VCaP (cell line): Measurements from ENCODE around the gene WDFY4.

ENCODE experiments used
- H3K27ac ChIP-seq: fragments of 450-650 bp; 2 replicates; pipeline ENCODE4 v1.5.1; 2017
- CTCF ChIP-seq: fragments of 450-650 bp; conservative IDR thresholded peaks from 2 replicates; pipeline ENCODE4 v1.5.1; 2017; ENCODE audit warnings: mild to moderate bottlenecking, moderate library complexity

The WDFY4 gene

GRCh38 chr10:48951707-48952106 is 267.0 kb downstream of the WDFY4 start:
- H3K27ac ChIP-seq = no peak overlapping the region
- no peak for TF ChIP-seq CTCF

GRCh38 chr10:48957361-48958151 is 272.9 kb downstream of the WDFY4 start:
- H3K27ac ChIP-seq = no peak overlapping the region
- no peak for TF ChIP-seq CTCF

GRCh38 chr10:48958598-48959190 is 274.0 kb downstream of the WDFY4 start:
- no peak for TF ChIP-seq CTCF
- H3K27ac ChIP-seq = no peak overlapping the region

- no peak overlapping the region for H3K27ac ChIP-seq
- no peak for TF ChIP-seq CTCF
Measured at GRCh38 chr10:48964038-48964437, 279.4 kb downstream of the WDFY4 start.

GRCh38 chr10:48965460-48965859 is 280.8 kb downstream of the WDFY4 start:
- no peak for TF ChIP-seq CTCF
- H3K27ac ChIP-seq = no peak overlapping the region

- no peak for TF ChIP-seq CTCF
- H3K27ac ChIP-seq = no peak overlapping the region
Measured at GRCh38 chr10:48968036-48968435, 283.4 kb downstream of the WDFY4 start.

GRCh38 chr10:48970046-48970445 is 285.4 kb downstream of the WDFY4 start:
- no peak for TF ChIP-seq CTCF
- H3K27ac ChIP-seq = no peak overlapping the region
